HG02981 (cell line): ENCODE data around the gene KBTBD13.
"Not testable (repeated sequence)": the region's sequence is repeated elsewhere in the genome, so short reads cannot be mapped to it uniquely, and the experiment has no call there.

ENCODE experiments used
- ATAC-seq: cut with Tn5 transposase; IDR thresholded peaks from one replicate; pipeline ENCODE4 v1.9.1; 2021; ENCODE audit warnings: mild to moderate bottlenecking, moderate library complexity; ENCODE audit not compliant: unreplicated experiment

Gene KBTBD13

GRCh38 chr15:65076486-65077290, at the start of gene KBTBD13:
KBTBD13 (plus strand) TSS chr15:65076746; CDS start chr15:65076816, 70 bp downstream.
- ATAC-seq = no peak

GRCh38 chr15:65026756-65027155, 49.8 kb upstream of the KBTBD13 start:
- no peak for ATAC-seq

- no peak for ATAC-seq
Measured at GRCh38 chr15:65027593-65027992, 49.0 kb upstream of the KBTBD13 start.

- no peak for ATAC-seq
Measured at GRCh38 chr15:65028338-65028737, 48.2 kb upstream of the KBTBD13 start.

- peak; percentile 79 for ATAC-seq
Measured at GRCh38 chr15:65028921-65029735, 47.4 kb upstream of the KBTBD13 start, which contains the start of gene MTFMT. MTFMT (minus strand) TSS chr15:65029639; CDS start chr15:65029613, 26 bp downstream.

GRCh38 chr15:65029736-65030208, 46.8 kb upstream of the KBTBD13 start:
- ATAC-seq = no peak

- no peak for ATAC-seq
Measured at GRCh38 chr15:65032801-65033537, 43.6 kb upstream of the KBTBD13 start.

- ATAC-seq = no peak
Measured at GRCh38 chr15:65033659-65034269, 42.8 kb upstream of the KBTBD13 start.

GRCh38 chr15:65034719-65035118, 41.8 kb upstream of the KBTBD13 start:
- no peak for ATAC-seq

- no peak for ATAC-seq
Measured at GRCh38 chr15:65037309-65037708, 39.2 kb upstream of the KBTBD13 start.

- no peak for ATAC-seq
Measured at GRCh38 chr15:65038428-65038827, 38.1 kb upstream of the KBTBD13 start.

GRCh38 chr15:65038836-65039235, 37.7 kb upstream of the KBTBD13 start:
- no peak for ATAC-seq

- no peak for ATAC-seq
Measured at GRCh38 chr15:65040461-65040860, 36.1 kb upstream of the KBTBD13 start.

GRCh38 chr15:65041787-65042186, 34.8 kb upstream of the KBTBD13 start:
- no peak for ATAC-seq

- ATAC-seq = no peak
Measured at GRCh38 chr15:65042776-65043327, 33.7 kb upstream of the KBTBD13 start.

GRCh38 chr15:65044218-65044617, 32.3 kb upstream of the KBTBD13 start:
- not testable (repeated sequence) for ATAC-seq

GRCh38 chr15:65044724-65045481, 31.6 kb upstream of the KBTBD13 start, which contains the start of gene SLC51B:
SLC51B (plus strand) TSS chr15:65045387; CDS start chr15:65050005, 4,618 bp downstream.
- no peak for ATAC-seq

GRCh38 chr15:65048241-65048640, 28.3 kb upstream of the KBTBD13 start:
- ATAC-seq = no peak

GRCh38 chr15:65049418-65049840, 27.1 kb upstream of the KBTBD13 start:
- peak; percentile 78 for ATAC-seq
